ENCODE results near the gene CITED4.

DNA sequence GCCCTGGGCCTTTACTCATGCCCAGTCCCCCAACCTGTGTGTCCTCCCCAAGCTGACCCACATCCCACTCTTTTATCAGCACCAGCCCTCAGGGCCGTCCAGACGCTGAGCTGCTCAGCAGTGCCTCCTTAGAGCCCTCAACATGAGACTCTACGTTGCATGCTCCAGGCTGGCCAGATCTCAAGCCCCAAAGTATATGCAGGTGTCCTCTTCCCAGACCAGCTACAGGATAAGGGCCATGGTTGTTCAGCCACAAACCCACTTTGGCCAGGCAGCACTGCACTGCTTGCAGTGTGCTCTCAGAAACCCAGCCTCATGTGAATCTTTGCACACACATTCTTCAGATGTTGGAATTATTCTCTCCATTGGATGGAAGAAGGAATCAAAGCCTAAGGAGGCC lies 6.0 kb downstream of the CITED4 start:
- TF ChIP-seq, protein P1, sequence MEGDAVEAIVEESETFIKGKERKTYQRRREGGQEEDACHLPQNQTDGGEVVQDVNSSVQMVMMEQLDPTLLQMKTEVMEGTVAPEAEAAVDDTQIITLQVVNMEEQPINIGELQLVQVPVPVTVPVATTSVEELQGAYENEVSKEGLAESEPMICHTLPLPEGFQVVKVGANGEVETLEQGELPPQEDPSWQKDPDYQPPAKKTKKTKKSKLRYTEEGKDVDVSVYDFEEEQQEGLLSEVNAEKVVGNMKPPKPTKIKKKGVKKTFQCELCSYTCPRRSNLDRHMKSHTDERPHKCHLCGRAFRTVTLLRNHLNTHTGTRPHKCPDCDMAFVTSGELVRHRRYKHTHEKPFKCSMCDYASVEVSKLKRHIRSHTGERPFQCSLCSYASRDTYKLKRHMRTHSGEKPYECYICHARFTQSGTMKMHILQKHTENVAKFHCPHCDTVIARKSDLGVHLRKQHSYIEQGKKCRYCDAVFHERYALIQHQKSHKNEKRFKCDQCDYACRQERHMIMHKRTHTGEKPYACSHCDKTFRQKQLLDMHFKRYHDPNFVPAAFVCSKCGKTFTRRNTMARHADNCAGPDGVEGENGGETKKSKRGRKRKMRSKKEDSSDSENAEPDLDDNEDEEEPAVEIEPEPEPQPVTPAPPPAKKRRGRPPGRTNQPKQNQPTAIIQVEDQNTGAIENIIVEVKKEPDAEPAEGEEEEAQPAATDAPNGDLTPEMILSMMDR (IDR thresholded peaks at IDR 0.05), result no peak
- no peak for TF ChIP-seq POLR2AphosphoS5 (IDR thresholded peaks at IDR 0.05)
- no peak for TF ChIP-seq POLR2A (IDR thresholded peaks at IDR 0.05)
